ENCODE results near the gene NEBL. TPM values are rescaled to one million over a fixed set of nuclear protein-coding genes. Genes with fewer than 3 reads are reported as not detected.

NEBL gene
- total RNA-seq, 4 donors from 2014 or later: 6.0 to 14.0 (median 12.1) TPM

GRCh38 chr10:20892796-20893195, 4.3 kb downstream of the NEBL start:
- Histone ChIP-seq H3K4me1 (no peaks in the 10 kb centered on the region), H3K36me3 (no peaks in the 10 kb centered on the region), H3K27me3 (no peaks in the 10 kb centered on the region), H3K9me3 (no peaks in the 10 kb centered on the region), H3K27ac (no peak overlapping the region), H3K4me3 (no peak overlapping the region)
- no peak for DNase-seq
- no peak for TF ChIP-seq CTCF (IDR thresholded peaks at IDR 0.05)
- no peak for TF ChIP-seq POLR2A (IDR thresholded peaks at IDR 0.05)
- WGBS, 2 donors (ENCODE audit: low coverage in 1 of 2): 71 to 90% methylated on average over 2 of the region's 2 CpGs
- in situ Hi-C loops (cut with MboI; ENCODE audit: low pct_ligation_motif_present in 1 of 4, low pct_unique_long_range_greater_than_20kb in 1 of 4, low sequenced_read_pairs in 3 of 4): no loop called here
- intact Hi-C loops (cut with DNase I; ENCODE audit: low total_unique reads): no loop called here

DNA sequence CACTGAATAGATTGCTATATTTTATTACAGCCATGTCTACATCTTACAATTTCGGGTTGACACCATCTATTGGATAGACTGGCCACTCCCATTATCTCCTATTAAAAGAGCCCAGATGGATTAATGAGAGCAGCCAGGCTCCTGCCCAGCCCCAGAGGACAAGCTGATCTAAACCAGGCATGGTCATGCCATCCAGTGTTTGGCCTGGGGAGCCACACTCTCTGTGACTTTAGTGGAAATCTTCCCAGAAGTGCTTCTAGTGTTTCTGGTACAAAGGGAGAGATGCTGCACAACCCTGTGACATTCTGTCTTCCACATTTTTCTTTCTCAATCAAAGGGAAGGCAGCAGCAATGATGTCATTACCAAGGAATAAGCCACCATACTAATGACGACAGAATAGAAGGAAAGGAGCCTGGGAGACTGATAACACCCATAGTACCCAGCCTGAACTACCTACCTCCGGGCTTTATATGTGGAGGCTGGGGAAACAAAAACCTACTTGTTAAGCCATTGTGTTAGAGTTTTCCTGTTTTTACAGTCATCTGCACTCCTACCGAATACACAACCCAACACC, 5.0 kb downstream of the NEBL start:
- TF ChIP-seq EP300 (IDR thresholded peaks at IDR 0.05; ENCODE audit: low read depth): no peak
- no peak for TF ChIP-seq POLR2A (IDR thresholded peaks at IDR 0.05)
- TF ChIP-seq POLR2AphosphoS5 (IDR thresholded peaks at IDR 0.05): no peak
- TF ChIP-seq CTCF (IDR thresholded peaks at IDR 0.05): no peak
- Histone ChIP-seq H3K27ac (no peak overlapping the region), H3K36me3 (no peaks in the 10 kb centered on the region), H3K27me3 (no peaks in the 10 kb centered on the region), H3K9me3 (no peaks in the 10 kb centered on the region), H3K4me1 (no peaks in the 10 kb centered on the region), H3K4me3 (no peak overlapping the region)
- in situ Hi-C loops (cut with MboI; ENCODE audit: low pct_ligation_motif_present in 1 of 4, low pct_unique_long_range_greater_than_20kb in 1 of 4, low sequenced_read_pairs in 3 of 4) (no loop called here), intact Hi-C loops (cut with DNase I; ENCODE audit: low total_unique reads) (no loop called here)
- WGBS, 2 donors (ENCODE audit: low coverage in 1 of 2): 87 to 100% methylated on average over 2 to 4 of the region's 4 CpGs
- no peak for DNase-seq

DNA sequence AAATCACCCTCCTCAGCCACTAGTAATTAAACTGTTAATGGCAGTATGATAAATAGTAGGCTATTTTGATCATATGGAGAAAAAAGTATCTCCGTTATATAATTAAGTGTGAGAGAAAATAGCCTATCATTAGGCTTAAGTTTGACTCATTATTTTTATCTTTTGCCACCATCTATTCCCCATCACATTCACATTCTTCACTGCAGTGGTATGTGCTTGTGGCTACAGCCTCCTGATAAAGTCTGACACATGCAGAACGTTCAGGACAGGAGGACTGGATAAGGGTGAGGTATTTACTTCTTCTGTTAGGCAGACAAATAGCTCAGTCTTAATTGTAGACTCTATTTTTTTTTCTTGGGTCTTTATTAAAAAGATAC, 5.8 kb downstream of the NEBL start:
- DNase-seq: no peak
- intact Hi-C loops (cut with DNase I; ENCODE audit: low total_unique reads): no loop called here

More for the DNA sequence above, 5.8 kb downstream of the NEBL start:
- Histone ChIP-seq H3K27me3 (no peaks in the 10 kb centered on the region), H3K9me3 (no peaks in the 10 kb centered on the region), H3K27ac (no peak overlapping the region), H3K4me1 (no peaks in the 10 kb centered on the region), H3K36me3 (no peaks in the 10 kb centered on the region), H3K4me3 (no peak overlapping the region)
- TF ChIP-seq POLR2AphosphoS5 (IDR thresholded peaks at IDR 0.05): no peak
- TF ChIP-seq EP300 (IDR thresholded peaks at IDR 0.05; ENCODE audit: low read depth): no peak
- no peak for TF ChIP-seq CTCF (IDR thresholded peaks at IDR 0.05)
- TF ChIP-seq POLR2A (IDR thresholded peaks at IDR 0.05): no peak
- WGBS, 2 donors (ENCODE audit: low coverage in 1 of 2): 63 to 73% methylated on average over 2 of the region's 2 CpGs
- in situ Hi-C loops (cut with MboI; ENCODE audit: low pct_ligation_motif_present in 1 of 4, low pct_unique_long_range_greater_than_20kb in 1 of 4, low sequenced_read_pairs in 3 of 4): no loop called here

All from transverse colon (tissue), 4 donors.